ENCODE results near the gene UBE2E2.

GRCh38 chr3:23475446-23475845, 272.3 kb downstream of the UBE2E2 start:
- TF ChIP-seq EZH2phosphoT487 (IDR thresholded peaks at IDR 0.05; ENCODE audit: insufficient read depth, low read depth) (no peak), EZH2 (IDR thresholded peaks at IDR 0.05; ENCODE audit: insufficient read depth, poor library complexity, severe bottlenecking) (no peak)
